Endometrial microvascular endothelial cells (primary cell): ENCODE measurements around the gene GALNT15. TPM values are rescaled to one million over a fixed set of nuclear protein-coding genes. Genes with fewer than 3 reads are reported as not detected.

Source experiments
- in situ Hi-C: cut with HindIII; loops from 2 replicates; pipeline ENCODE4 v1.10.0; 2017; ENCODE audit warnings: low sequenced_read_pairs, low pct_unique_long_range_greater_than_20kb; ENCODE audit errors: inconsistent ontology term
- total RNA-seq: library from RNA; depleted of rRNA; stranded (reverse); fragments of >200 nt; gene quantifications from one replicate; pipeline ENCODE4 v1.2.3, GENCODE V29; 2015; ENCODE audit errors: inconsistent ontology term

GALNT15 gene
- total RNA-seq = 17.0 TPM

- in situ Hi-C loops = no loop called here
These were observed at the start of gene GALNT15 for GRCh38 chr3:16174389-16174788. Gene GALNT15 (plus strand): TSS chr3:16174680. CDS start chr3:16175152, 472 bp downstream.

- in situ Hi-C loops = no loop called here
These were observed 47.8 kb upstream of the GALNT15 start for GRCh38 chr3:16126634-16127033.

- in situ Hi-C loops = no loop called here
These were observed 47.2 kb upstream of the GALNT15 start for GRCh38 chr3:16127249-16127648.

GRCh38 chr3:16130066-16130465 is 44.4 kb upstream of the GALNT15 start:
- in situ Hi-C loops = no loop called here

- in situ Hi-C loops = no loop called here
These were observed 42.3 kb upstream of the GALNT15 start for GRCh38 chr3:16132190-16132589.

GRCh38 chr3:16132928-16133327 is 41.6 kb upstream of the GALNT15 start:
- in situ Hi-C loops = no loop called here

GRCh38 chr3:16134173-16134928 is 40.1 kb upstream of the GALNT15 start:
- in situ Hi-C loops = no loop called here

- in situ Hi-C loops = no loop called here
These were observed 38.4 kb upstream of the GALNT15 start for GRCh38 chr3:16136055-16136454.

GRCh38 chr3:16137044-16137443 is 37.4 kb upstream of the GALNT15 start:
- in situ Hi-C loops = no loop called here

GRCh38 chr3:16137977-16138376 is 36.5 kb upstream of the GALNT15 start:
- in situ Hi-C loops = no loop called here

- in situ Hi-C loops = no loop called here
These were observed 34.2 kb upstream of the GALNT15 start for GRCh38 chr3:16140116-16140893.

GRCh38 chr3:16140894-16141285 is 33.6 kb upstream of the GALNT15 start:
- in situ Hi-C loops = no loop called here

GRCh38 chr3:16142350-16143025 is 32.0 kb upstream of the GALNT15 start:
- in situ Hi-C loops = no loop called here

- in situ Hi-C loops = no loop called here
These were observed 30.5 kb upstream of the GALNT15 start for GRCh38 chr3:16143861-16144447.

- in situ Hi-C loops = no loop called here
These were observed 29.3 kb upstream of the GALNT15 start for GRCh38 chr3:16145176-16145575.

GRCh38 chr3:16146015-16146730 is 28.3 kb upstream of the GALNT15 start:
- in situ Hi-C loops = no loop called here

- in situ Hi-C loops = no loop called here
These were observed 27.1 kb upstream of the GALNT15 start for GRCh38 chr3:16147220-16147994.

- in situ Hi-C loops = no loop called here
These were observed 26.3 kb upstream of the GALNT15 start for GRCh38 chr3:16148213-16148612.
